Neural progenitor cell (in vitro differentiated cells): ENCODE results near the gene RELN. TPM values are rescaled to one million over a fixed set of nuclear protein-coding genes. Genes with fewer than 3 reads are reported as not detected.

Experiments
- DNase-seq: peaks from one replicate; pipeline ENCODE4 v3.0.0-alpha.2; 2016; ENCODE audit warnings: low spot score
- H2AFZ ChIP-seq: fragments of 200-600 bp; sonication (generic); replicated peaks from 2 replicates; pipeline ENCODE4 v1.6.1; 2016; ENCODE audit warnings: antibody characterized with exemption
- H3F3A ChIP-seq: fragments of 200-600 bp; sonication (generic); 2 replicates; pipeline ENCODE4 v1.6.1; 2016; ENCODE audit warnings: antibody characterized with exemption, low read depth
- H3K27ac ChIP-seq: fragments of 200-600 bp; sonication (generic); 2 replicates; pipeline ENCODE4 v1.5.1; 2016; ENCODE audit warnings: mild to moderate bottlenecking
- H3K27me3 ChIP-seq: fragments of 200-600 bp; sonication (generic); 2 replicates; pipeline ENCODE4 v1.6.1; 2016; ENCODE audit warnings: mild to moderate bottlenecking, moderate library complexity
- H3K36me3 ChIP-seq: fragments of 200-600 bp; sonication (generic); 2 replicates; pipeline ENCODE4 v1.5.1; 2016
- H3K4me1 ChIP-seq: fragments of 200-600 bp; sonication (generic); 2 replicates; pipeline ENCODE4 v1.6.1; 2016; ENCODE audit warnings: mixed run types
- H3K4me2 ChIP-seq: fragments of 200-600 bp; sonication (generic); 2 replicates; pipeline ENCODE4 v1.6.1; 2016
- H3K4me3 ChIP-seq: fragments of 200-600 bp; sonication (generic); 2 replicates; pipeline ENCODE4 v1.5.1; 2016
- H3K79me2 ChIP-seq: fragments of 200-600 bp; sonication (generic); 2 replicates; pipeline ENCODE4 v1.6.1; 2016; ENCODE audit warnings: low read depth
- H3K9ac ChIP-seq: fragments of 200-600 bp; sonication (generic); 2 replicates; pipeline ENCODE4 v1.6.1; 2016
- H3K9me3 ChIP-seq: fragments of 200-600 bp; sonication (generic); 2 replicates; pipeline ENCODE4 v1.5.1; 2016; ENCODE audit warnings: low read depth
- H4K20me1 ChIP-seq: fragments of 200-600 bp; sonication (generic); 2 replicates; pipeline ENCODE4 v1.6.1; 2016; ENCODE audit warnings: low read depth
- H3K27ac Mint-ChIP-seq: 3 replicates; pipeline ENCODE4 v1.8.0; 2021; ENCODE audit warnings: mixed read lengths
- H3K27me3 Mint-ChIP-seq: 2 replicates; pipeline ENCODE4 v1.8.0; 2022; ENCODE audit warnings: low read depth, mild to moderate bottlenecking, inconsistent platforms, moderate library complexity, mixed read lengths; ENCODE audit not compliant: insufficient read depth
- H3K36me3 Mint-ChIP-seq: 3 replicates; pipeline ENCODE4 v1.8.0; 2021; ENCODE audit warnings: mixed read lengths
- H3K4me1 Mint-ChIP-seq: 3 replicates; pipeline ENCODE4 v1.8.0; 2021; ENCODE audit warnings: mixed read lengths
- H3K4me3 Mint-ChIP-seq: 3 replicates; pipeline ENCODE4 v1.8.0; 2021; ENCODE audit warnings: mild to moderate bottlenecking, moderate library complexity, mixed read lengths
- H3K9me3 Mint-ChIP-seq: 3 replicates; pipeline ENCODE4 v1.8.0; 2020; ENCODE audit warnings: mixed read lengths
- CTCF ChIP-seq: fragments of 200-600 bp; sonication (generic); IDR thresholded peaks from 2 replicates; pipeline ENCODE4 v1.5.1; 2017; ENCODE audit warnings: antibody characterized with exemption, mild to moderate bottlenecking
- EZH2 ChIP-seq: fragments of 200-600 bp; sonication (generic); IDR thresholded peaks from 2 replicates; pipeline ENCODE4 v1.6.1; 2017; ENCODE audit warnings: antibody characterized with exemption, mild to moderate bottlenecking, moderate library complexity
- EZH2phosphoT487 ChIP-seq: fragments of 200-600 bp; sonication (generic); IDR thresholded peaks from 2 replicates; pipeline ENCODE4 v1.6.1; 2017; ENCODE audit warnings: antibody characterized with exemption
- total RNA-seq: library from RNA; depleted of rRNA; stranded (reverse); fragments of >200 nt; gene quantifications from 2 replicates; pipeline ENCODE4 v1.2.3, GENCODE V29; 2015; ENCODE audit warnings: low replicate concordance

The RELN gene
- total RNA-seq, 1 donor from 2014 or later = 0.02 TPM

GRCh38 chr7:104029765-104030164 lies 40.3 kb upstream of the RELN start:
- Histone ChIP-seq H3K27me3 (no peaks in the 10 kb centered on the region), H3K4me3 (no peak overlapping the region), H3K9ac (no peak overlapping the region), H3K27ac (no peak overlapping the region), H3K79me2 (no peaks in the 10 kb centered on the region), H3F3A (no peaks in the 10 kb centered on the region), H4K20me1 (no peaks in the 10 kb centered on the region), H3K4me1 (peaks cover 3% of the 10 kb centered on the region), H3K4me2 (no peak overlapping the region), H3K9me3 (no peaks in the 10 kb centered on the region), H3K36me3 (no peaks in the 10 kb centered on the region), H2AFZ (no peak overlapping the region)
- Mint-ChIP-seq H3K27ac (no peak overlapping the region), H3K4me1 (no peaks in the 10 kb centered on the region), H3K36me3 (no peaks in the 10 kb centered on the region), H3K4me3 (no peak overlapping the region), H3K27me3 (no peaks in the 10 kb centered on the region), H3K9me3 (peaks cover 4% of the 10 kb centered on the region)
- no peak for DNase-seq
- TF ChIP-seq EZH2 (no peak), EZH2phosphoT487 (no peak), CTCF (no peak)

GRCh38 chr7:104024632-104025031 lies 35.2 kb upstream of the RELN start:
- H3K4me1 Mint-ChIP-seq = no peaks in the 10 kb centered on the region
- Histone ChIP-seq H3F3A (no peaks in the 10 kb centered on the region), H3K36me3 (no peaks in the 10 kb centered on the region), H3K9me3 (no peaks in the 10 kb centered on the region), H3K9ac (no peak overlapping the region), H3K27me3 (no peaks in the 10 kb centered on the region), H3K79me2 (no peaks in the 10 kb centered on the region), H2AFZ (no peak overlapping the region), H3K27ac (no peak overlapping the region), H3K4me2 (no peak overlapping the region), H3K4me3 (no peak overlapping the region), H3K4me1 (peaks cover 3% of the 10 kb centered on the region), H4K20me1 (no peaks in the 10 kb centered on the region)
- no peaks in the 10 kb centered on the region for H3K27me3 Mint-ChIP-seq
- no peak for DNase-seq
- H3K9me3 Mint-ChIP-seq = no peaks in the 10 kb centered on the region
- TF ChIP-seq EZH2phosphoT487 (no peak), EZH2 (no peak), CTCF (no peak)
- H3K36me3 Mint-ChIP-seq = no peaks in the 10 kb centered on the region
- H3K4me3 Mint-ChIP-seq = no peak overlapping the region
- H3K27ac Mint-ChIP-seq = no peak overlapping the region

- H3K9me3 ChIP-seq = no peaks in the 10 kb centered on the region
- H3K4me3 Mint-ChIP-seq = no peak overlapping the region
- no peak overlapping the region for H3K9ac ChIP-seq
- no peaks in the 10 kb centered on the region for H3K27me3 ChIP-seq
- H2AFZ ChIP-seq = no peak overlapping the region
- H3K36me3 ChIP-seq = no peaks in the 10 kb centered on the region
- no peaks in the 10 kb centered on the region for H4K20me1 ChIP-seq
- H3K79me2 ChIP-seq = no peaks in the 10 kb centered on the region
- DNase-seq = no peak
- TF ChIP-seq EZH2phosphoT487 = no peak
- no peak for TF ChIP-seq EZH2
- no peak for TF ChIP-seq CTCF
- H3F3A ChIP-seq = no peaks in the 10 kb centered on the region
- H3K4me3 ChIP-seq = no peak overlapping the region
- no peaks in the 10 kb centered on the region for H3K9me3 Mint-ChIP-seq
- no peaks in the 10 kb centered on the region for H3K27me3 Mint-ChIP-seq
- no peak overlapping the region for H3K4me2 ChIP-seq
- H3K27ac ChIP-seq = no peak overlapping the region
- H3K36me3 Mint-ChIP-seq = no peaks in the 10 kb centered on the region
- no peaks in the 10 kb centered on the region for H3K4me1 Mint-ChIP-seq
- H3K4me1 ChIP-seq = peaks cover 3% of the 10 kb centered on the region
- no peak overlapping the region for H3K27ac Mint-ChIP-seq
These were observed 33.6 kb upstream of the RELN start for GRCh38 chr7:104023100-104023499.
